ENCODE results near the gene BORCS5. TPM values are rescaled to one million over a fixed set of nuclear protein-coding genes. Genes with fewer than 3 reads are reported as not detected.
"Not testable (repeated sequence)": the region's sequence is repeated elsewhere in the genome, so short reads cannot be mapped to it uniquely, and the experiment has no call there.

BORCS5 gene
- total RNA-seq, 1 experiment from 2014 or later = 6.4 TPM

DNA sequence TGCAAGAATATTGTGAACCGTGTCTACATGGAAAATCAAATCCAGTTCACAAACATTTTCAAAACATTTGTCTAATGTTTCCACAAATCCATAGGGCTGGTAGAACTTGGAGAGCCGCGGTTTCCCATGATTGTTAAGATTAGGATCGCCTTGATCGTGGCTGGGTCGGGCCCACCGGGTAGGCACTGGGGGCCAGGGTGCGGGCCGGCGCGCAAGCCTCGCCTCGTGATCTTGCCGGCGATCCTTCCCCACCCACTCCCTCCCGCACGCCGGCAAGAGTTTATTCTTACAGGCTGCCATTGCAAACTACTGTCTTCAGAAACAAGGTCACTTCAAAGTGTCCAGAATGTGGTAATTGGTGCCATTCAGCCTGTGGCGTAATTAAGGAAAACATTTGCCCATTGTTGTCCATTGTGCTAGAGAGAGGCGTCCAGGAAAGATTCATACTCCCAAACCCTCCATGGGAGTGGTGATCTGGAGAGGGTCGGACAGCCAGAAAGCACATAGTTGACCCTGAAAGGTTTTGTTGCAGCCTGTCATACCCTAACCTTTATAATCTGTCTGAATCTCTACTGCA lies 95.5 kb downstream of the BORCS5 start:
- DNase-seq (ENCODE audit: extremely low read depth, low read depth) = no peak

DNA sequence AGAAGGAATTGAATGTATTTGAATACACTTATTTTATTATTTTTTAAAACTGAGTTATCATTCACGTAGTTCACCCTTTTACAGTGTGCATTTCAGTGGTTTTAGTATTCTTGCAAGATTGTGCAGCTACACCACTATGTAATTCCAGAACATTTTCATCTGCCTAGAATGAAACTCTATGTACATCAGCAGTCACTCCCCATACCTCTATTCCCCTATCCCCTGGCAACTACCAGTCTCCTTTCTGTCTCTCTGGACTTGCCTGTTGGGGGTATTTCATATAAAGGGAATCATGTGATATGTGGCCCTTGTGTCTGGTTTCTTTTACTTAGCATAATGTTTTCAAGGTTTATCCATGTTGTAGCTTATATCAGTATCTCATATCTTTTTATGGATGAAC lies 96.8 kb downstream of the BORCS5 start:
- no peak for DNase-seq (ENCODE audit: extremely low read depth, low read depth)

DNA sequence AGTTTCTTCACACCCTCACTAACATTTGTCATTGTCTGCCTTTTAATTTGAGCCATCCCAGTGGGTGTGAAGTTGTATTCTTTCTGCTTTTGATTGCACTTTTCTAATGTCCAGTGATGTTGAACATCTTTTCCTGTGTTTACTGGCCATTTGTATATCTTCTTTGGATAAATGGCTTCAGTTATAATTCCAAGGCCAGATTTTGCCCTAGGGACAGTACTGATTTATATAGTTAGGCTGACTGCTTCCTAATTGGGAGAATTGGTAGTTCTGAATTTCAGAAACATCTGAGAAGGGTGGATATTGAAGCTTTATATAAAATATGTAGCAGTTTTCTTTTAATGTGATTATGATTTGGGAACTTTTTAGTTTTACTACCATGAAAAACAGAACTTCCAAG lies 97.4 kb downstream of the BORCS5 start:
- DNase-seq (ENCODE audit: extremely low read depth, low read depth) = no peak

DNA sequence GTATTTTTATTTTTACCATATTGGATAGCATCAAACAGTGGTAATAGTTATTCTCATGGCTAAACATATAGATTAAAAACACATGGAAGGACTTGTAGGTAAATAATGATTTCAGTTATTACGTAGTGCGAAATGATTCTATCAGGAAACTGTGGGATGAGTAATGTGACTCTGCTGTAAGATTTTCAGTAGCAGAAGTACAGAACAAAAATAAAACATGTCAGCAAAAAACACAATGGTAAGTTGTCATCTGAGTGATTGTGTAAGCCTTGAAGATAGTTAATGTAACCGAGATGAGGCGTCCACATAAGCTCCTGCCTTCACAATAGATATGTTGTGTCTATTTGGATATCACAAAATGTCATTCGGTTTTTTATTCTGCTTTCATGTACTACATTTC lies 99.8 kb downstream of the BORCS5 start:
- no peak for DNase-seq (ENCODE audit: extremely low read depth, low read depth)

DNA sequence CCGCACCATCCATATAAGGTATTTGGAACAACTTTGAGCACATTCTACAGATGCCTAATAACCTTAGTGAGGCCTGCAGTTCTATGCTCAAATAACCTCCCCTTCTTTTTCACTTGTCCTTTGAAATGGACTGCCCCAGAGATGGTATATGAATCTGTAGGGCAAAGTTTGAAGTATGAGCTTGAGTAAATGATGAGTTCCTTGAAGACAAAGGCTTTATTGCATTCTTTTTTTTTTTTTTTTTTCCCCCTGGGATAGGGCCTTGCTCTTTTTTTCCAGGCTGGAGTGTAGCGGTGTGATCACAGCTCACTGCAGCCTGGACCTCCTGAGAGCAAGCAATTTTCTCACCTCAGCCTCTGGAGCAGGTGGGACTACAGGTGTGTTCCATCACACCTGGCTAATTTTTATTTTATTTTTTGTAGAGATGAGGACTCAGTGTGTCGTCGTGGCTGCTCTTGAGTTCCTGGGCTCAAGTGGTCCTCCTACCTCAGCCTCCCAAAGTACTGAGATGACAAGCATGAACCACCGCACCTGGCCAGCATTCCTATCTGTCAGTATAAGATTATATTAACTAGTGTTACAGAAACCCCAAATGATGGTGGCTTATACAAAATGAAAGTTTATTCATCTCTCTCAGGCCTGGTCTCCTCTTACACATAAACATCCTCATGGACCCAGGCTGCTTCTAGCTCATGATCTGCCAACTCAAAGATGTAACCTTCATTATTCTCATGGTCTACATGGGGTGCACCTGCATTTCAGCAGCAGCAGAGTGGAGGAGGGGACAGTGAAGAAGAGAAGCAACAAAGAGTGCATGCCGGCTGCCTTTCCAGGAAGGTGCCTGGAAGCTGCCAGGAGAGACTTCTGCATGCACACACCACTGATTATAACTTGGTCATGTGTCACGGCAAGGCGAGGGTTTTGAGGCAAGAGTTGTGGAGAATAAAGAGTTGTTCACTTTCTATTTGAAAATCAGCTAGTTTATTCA lies 104.4 kb downstream of the BORCS5 start:
- DNase-seq (ENCODE audit: extremely low read depth, low read depth) = no peak

DNA sequence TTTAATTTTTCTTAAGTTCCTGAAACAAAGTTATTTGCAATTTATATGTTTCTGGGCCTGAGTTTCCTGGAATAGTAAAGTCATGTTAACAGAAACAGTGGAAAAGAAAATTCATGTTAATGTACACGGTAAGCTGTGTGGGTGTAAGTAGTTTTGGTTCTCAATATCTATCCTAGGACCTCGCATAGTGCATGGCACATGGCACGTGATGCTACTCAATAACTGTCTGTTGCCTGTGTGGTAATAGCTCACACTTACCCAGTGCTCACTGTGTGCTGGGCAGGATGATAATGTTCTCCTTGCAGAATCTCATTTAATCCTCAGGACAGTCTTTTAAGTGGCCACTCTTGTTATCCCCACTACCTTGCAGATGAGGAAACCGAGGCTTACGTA lies 105.0 kb downstream of the BORCS5 start:
- no peak for DNase-seq (ENCODE audit: extremely low read depth, low read depth)

DNA sequence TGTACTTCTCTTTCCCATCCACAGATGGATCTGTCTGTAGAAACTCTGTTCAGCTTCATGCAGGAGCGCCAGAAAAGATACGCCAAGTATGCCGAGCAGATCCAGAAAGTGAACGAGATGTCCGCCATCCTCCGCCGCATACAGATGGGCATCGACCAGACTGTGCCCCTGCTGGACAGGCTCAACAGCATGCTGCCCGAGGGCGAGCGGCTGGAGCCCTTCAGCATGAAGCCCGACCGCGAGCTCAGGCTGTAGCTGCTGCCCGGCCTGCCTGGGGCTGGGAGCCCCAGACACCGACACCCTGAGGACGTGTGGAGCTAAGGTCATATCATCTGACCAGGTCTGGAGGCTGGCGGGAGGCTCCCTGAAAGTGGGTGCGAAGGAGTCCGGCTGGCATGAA lies 108.6 kb downstream of the BORCS5 start:
- no peak for DNase-seq (ENCODE audit: extremely low read depth, low read depth)

DNA sequence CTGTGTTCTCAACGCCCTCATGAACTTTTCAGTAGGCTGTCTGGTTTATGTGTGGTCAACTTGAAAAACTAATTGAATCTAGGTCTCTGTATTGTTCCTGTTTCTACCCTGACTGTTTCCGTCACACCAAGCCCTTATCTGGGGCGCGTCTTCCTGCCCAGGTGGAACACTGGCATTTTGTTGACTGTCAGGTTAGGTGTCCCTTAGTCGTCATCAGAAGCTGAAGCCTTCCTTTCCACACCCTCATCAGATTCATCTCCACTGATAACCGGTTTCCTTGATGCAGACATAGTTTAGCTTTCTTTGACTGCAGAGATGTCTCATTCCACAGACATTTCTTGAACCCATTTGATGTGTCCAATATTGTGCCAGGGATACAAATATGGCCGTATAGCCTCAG lies 109.3 kb downstream of the BORCS5 start:
- DNase-seq (ENCODE audit: extremely low read depth, low read depth) = no peak

DNA sequence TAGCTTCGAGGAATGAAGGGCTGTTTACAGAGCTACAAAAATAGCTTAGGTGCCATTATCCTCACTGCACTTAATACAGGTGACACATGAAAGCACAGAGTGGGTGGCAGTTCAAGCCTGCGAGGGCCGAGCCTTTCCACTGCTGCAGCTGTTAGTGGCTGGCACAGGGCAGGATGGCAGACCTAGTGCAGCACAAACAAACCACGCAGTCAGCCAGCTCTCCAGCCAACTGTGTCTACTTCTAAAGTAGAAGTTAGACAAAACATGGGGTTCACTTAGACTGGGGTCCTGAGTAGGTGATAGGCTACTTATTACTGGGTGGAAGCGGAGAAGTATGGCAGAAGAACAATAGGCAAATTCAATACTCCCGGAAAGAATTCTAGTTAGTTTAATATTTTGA lies 110.4 kb downstream of the BORCS5 start:
- no peak for DNase-seq (ENCODE audit: extremely low read depth, low read depth)

DNA sequence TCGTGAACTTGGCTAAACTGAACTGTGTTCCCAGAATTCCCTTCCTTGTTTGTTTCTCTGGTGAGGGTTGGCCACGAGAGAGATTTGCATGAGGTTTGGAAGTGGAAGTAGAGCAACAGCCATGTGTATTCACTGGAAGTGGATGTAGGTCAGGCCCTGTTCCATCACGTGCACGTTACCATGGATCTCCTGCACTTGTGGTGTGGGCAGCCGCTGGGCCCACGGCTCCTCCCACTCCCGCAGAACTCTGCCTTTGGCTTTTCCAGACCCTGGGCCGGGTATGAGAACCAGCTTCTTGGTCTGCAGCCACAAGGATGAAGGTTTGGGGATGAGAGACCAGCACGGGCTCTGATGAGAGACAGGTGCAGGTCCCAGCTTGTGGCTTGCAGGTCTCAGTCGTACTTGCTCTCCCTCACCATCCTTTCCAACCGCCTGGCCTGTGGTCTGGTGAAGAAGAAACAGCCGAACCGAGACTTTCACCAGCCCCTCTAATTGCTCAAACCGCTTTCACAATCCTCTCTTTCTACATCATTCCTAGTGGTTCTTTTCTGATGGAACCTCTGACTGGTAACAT lies 110.9 kb downstream of the BORCS5 start:
- no peak for DNase-seq (ENCODE audit: extremely low read depth, low read depth)

DNA sequence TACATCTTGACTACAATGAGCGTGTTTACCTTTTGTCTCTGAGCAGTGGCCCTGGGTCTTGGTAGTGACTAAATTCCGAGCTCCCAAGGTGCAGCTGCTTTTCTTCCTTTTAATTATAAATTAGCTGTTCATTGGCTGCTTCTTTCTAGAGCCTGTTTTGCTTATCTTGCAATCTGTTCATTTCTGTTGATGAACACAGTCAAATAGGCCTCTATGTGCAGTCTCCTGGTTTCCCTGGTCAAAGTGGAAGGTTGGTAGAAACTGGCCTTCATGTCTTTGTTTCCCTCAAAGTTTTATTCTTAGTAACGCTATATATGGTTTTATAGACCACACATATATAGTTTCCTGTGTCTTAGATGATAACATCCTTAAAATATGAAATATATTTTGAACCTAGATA lies 111.7 kb downstream of the BORCS5 start:
- no peak for DNase-seq (ENCODE audit: extremely low read depth, low read depth)

DNA sequence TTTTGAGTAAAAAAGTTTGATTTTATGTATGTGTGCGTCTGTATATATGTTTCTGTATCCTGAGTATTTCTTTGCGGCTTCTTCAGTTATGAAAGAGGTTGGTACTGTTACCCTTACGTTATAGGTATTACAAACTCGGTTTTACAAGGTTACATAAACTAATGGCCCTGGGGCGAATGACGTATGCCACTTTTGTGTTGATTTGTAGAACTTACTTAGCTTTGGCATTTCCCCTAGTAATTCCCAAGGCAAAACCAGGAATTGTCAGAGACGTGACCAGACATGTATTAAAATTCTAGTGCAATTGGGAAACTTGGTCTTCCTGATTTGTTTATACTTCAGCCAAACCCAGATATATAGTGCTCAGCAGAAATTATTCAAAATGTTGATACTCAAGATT lies 112.5 kb downstream of the BORCS5 start:
- no peak for DNase-seq (ENCODE audit: extremely low read depth, low read depth)

DNA sequence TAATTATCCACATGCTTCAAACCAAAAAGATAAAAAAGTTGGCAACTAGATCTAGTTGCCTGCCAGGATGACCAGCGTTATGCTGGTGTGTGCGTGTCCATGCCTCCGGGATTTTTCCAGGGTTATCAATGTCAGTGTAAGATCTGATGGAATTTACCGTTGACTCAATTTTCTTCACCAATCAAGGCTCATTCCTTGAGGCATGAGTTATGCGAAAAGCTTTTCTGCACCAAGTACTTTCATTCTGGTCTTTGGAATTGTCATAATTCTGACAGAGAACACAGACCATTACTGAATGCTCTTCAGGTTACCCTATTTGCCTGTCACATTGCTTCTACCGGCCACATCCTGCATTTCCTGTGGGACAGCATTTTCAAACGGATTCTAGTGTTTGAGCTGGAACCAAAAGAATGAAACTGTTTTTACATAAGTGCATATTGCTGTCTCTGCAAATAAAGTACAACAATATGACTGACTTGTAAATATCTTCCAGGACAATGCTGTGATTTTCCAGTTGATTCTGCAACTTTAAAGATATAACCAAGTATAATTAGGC lies 114.0 kb downstream of the BORCS5 start:
- no peak for DNase-seq (ENCODE audit: extremely low read depth, low read depth)

DNA sequence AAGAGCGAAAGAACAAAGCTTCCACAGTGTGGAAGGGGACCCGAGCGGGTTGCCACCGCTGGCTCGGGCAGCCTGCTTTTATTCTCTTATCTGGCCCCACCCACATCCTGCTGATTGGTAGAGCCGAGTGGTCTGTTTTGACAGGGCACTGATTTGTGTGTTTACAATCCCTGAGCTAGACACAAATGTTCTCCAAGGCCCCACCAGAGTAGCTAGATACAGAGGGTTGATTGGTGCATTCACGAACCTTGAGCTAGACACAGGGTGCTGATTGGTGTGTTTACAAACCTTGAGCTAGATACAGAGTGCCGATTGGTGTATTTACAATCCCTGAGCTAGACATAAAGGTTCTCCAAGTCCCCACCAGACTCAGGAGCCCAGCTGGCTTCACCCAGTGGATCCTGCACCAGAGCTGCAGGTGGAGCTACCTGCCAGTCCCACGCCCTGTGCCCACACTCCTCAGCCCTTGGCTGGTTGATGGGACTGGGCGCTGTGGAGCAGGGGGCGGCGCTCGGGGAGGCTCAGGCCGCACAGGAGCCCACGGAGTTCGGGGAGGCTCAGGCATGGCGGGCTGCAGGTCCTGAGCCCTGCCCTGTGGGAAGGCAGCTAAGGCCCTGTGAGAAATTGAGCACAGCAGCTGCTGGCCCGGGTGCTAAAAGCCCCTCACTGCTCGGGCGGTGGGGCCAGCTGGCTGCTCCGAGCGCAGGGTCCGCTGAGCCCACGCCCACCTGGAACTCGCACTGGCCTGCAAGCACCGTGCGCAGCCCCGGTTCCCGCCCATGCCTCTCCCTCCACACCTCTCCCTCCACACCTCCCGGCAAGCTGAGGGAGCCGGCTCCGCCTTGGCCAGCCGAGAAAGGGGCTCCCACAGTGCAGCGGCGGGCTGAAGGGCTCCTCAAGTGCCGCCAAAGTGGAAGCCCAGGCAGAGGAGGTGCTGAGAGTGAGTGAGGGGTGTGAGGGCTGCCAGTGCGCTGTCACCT lies 115.4 kb downstream of the BORCS5 start:
- not testable (repeated sequence) for DNase-seq (ENCODE audit: extremely low read depth, low read depth)

DNA sequence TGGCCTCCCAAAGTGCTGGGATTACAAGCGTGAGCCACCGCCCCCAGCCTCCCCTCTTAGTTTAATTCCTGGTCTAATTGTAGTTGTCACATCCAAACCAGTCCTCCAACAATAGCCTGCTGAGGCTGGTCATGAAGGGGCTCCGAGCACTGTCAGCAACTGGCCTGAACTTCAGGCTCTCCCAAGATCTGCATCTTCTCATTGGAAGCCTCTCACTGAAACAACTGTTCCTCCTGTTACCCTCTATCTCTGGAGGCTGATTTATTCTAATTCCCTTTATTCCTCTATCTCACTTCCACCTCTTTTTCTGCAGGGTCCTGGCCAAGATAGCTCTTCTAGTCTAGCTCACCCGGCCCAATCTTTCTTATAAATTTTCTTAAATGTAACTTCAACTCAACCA lies 116.3 kb downstream of the BORCS5 start:
- DNase-seq (ENCODE audit: extremely low read depth, low read depth) = no peak

DNA sequence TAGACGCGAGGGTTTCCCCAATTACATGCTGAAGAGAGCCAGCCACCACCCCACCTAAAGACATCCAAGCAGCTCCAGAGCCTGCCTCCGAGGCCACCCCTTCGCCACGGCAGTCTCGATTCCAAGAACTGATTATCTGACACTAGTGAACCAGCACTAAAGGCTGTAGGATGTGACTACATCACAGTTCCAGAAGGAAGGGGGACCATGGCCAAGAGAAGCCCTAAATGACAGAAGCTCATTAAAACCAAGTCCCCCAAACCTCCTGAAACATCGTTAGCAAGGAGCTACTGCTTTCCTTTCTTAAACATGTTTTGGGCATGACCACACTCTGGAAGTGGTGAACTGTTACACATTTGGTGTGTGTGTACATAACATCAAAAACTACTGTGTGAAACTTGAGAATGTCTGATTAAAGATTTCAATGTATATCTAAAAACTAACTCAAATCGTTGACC lies 117.6 kb downstream of the BORCS5 start:
- no peak for DNase-seq (ENCODE audit: extremely low read depth, low read depth)

DNA sequence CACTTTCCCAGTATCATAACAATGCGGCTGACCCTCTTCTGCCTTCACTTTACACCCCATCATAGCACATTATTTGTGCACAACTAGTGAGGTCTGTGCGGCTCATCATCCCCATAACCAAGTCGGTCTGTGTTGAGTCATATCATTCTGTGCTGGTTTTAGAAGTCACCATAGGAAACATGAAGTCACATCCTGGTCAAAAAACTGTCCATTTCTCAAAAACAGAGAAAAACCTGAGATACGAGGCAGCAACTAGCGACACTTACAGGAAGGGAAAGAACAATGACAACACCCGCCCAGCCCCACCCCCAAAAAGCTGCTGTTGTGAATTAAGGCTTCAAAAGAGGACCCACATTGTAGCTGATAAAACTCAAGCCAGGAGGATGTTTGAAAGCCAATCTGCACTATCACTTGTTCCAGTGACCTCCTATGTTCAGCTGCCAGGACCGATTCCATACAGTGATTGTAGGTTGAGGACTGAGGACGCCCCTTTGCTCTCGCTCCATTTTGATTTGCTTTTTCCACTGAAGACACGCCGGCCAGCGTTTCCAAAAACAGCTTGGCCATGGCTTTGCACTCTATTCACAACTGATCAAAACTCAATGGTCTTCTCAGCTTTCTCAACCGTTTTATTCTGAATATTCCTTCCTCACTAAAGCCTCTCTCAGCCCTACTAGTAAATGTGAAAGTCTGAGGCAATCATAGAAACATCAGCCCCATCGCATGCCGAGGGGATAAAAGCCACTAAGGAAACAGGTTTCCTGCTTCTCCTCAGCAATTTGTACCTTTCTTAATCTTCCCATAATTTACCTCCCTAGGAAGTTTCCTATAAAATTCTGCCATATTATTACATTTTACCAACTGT lies 118.3 kb downstream of the BORCS5 start:
- DNase-seq (ENCODE audit: extremely low read depth, low read depth) = no peak

DNA sequence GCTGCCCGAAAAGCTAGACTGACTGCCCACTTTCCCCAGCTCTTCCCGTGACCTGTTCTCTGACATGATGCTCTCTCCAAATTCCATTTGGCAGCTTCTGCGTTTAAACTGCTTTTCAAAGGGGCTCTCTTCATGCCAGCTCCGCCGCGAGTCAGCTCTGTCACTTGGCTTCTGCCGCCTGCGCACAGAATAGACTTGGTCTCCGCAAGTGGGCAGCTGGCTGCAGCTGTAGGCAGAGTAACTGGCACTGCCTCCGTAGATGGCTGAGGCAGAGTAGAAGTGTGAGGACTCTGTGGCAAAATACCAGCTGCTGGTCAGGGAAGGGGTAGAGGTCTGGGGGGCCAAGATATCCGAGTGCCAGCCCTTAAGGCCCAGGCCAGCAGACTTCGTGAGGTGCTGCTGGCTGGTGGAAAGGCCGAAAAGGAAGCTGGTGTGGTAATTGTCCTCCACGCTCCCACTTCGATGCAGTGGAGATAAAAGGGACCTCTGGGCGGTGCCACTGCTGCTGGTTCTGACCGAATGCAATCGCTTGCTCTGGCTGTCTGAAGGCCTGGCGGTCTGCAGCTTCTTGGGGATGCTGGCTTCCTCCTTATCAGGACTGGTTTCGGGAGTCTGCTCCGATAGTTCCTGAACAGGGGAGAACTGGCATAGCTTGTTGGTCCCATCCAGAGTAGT lies 120.1 kb downstream of the BORCS5 start:
- no peak for DNase-seq (ENCODE audit: extremely low read depth, low read depth)

DNA sequence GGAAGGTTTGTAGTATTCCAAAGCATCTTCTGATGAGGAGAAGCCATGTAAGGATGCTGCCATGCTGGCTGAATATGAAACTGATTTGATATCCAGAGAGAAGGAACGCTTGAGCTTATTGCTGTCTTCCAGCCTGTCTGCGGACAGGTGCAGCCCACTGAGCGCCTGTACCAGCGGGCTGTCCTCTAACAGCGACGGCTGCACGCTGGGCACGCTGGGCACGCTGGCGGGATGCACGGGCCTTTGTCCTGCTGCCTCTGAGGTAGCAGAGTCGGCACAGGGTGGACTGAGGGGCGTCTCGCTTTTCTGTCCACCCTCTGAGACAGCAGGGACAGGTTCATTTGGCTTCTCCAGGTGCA lies 120.6 kb downstream of the BORCS5 start:
- no peak for DNase-seq (ENCODE audit: extremely low read depth, low read depth)
